Lower leg skin (tissue), 3 donors: ENCODE data around the gene GNB1L.

Source experiments
- POLR2A ChIP-seq, 2 donors: fragments of 450-650 bp; IDR thresholded peaks; one replicate each; pipeline ENCODE4 v1.6.1; 2016 to 2017; ENCODE audit warnings: antibody characterized with exemption in 2 of 2, mild to moderate bottlenecking in 1 of 2, moderate library complexity in 1 of 2
- TF ChIP-seq, protein P1 (sequence below), 3 donors: fragments of 450-650 bp; IDR thresholded peaks; one replicate each; pipeline ENCODE4 v1.5.1; 2016; ENCODE audit warnings: antibody characterized with exemption in 3 of 3, mild to moderate bottlenecking in 3 of 3, moderate library complexity in 2 of 3

DNA sequence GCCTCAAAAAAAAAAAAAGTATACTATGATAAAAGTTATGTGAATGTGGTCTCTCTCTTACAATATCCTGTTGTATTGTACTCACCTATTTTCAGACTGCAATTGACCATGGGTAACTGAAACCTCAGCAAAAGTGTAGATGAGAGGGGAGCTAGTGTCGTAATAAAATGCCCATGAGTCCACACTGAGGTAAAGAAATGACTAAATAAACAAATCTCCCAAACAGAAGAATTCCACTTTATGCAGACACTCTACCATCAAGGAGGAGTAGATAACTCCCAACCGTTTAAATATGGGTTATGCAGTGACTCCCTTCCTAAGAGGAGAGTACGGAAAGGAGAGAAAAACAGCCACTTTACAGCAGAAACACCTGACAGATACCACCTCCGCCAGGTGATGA is 14.6 kb downstream of the GNB1L start:
- TF ChIP-seq, protein P1, sequence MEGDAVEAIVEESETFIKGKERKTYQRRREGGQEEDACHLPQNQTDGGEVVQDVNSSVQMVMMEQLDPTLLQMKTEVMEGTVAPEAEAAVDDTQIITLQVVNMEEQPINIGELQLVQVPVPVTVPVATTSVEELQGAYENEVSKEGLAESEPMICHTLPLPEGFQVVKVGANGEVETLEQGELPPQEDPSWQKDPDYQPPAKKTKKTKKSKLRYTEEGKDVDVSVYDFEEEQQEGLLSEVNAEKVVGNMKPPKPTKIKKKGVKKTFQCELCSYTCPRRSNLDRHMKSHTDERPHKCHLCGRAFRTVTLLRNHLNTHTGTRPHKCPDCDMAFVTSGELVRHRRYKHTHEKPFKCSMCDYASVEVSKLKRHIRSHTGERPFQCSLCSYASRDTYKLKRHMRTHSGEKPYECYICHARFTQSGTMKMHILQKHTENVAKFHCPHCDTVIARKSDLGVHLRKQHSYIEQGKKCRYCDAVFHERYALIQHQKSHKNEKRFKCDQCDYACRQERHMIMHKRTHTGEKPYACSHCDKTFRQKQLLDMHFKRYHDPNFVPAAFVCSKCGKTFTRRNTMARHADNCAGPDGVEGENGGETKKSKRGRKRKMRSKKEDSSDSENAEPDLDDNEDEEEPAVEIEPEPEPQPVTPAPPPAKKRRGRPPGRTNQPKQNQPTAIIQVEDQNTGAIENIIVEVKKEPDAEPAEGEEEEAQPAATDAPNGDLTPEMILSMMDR (IDR thresholded peaks at IDR 0.05) = no peak
- TF ChIP-seq POLR2A (IDR thresholded peaks at IDR 0.05) = no peak
